Activated T-cell treated with anti-CD3 and anti-CD28 coated beads for 48 hours (primary cell): ENCODE measurements around the gene KCNJ2.

ENCODE experiments used
- DNase-seq: peaks from one replicate; pipeline ENCODE4 v3.0.0-alpha.2; 2020; ENCODE audit warnings: low read depth

Gene KCNJ2

GRCh38 chr17:70159980-70160379 is 9.4 kb upstream of the KCNJ2 start:
- DNase-seq, result no peak

DNA sequence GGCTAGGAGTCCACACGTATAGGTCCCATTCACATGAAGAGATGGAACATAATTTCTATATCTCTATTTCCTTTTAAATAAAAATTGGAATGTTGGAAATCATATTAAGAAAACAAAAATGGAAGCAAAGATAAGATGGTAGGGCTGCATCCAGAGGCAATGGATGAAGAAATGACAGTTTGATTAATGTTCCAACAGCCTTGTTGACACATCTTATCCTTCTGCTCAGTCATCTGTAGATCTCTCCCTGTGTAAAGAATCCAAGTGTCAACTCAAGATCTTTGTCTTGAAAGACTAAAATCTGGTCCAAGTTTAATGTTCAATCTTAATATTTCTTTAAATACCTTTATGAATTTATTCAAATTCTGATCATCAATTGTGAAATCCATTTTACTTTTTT is 7.8 kb upstream of the KCNJ2 start:
- DNase-seq, result no peak

DNA sequence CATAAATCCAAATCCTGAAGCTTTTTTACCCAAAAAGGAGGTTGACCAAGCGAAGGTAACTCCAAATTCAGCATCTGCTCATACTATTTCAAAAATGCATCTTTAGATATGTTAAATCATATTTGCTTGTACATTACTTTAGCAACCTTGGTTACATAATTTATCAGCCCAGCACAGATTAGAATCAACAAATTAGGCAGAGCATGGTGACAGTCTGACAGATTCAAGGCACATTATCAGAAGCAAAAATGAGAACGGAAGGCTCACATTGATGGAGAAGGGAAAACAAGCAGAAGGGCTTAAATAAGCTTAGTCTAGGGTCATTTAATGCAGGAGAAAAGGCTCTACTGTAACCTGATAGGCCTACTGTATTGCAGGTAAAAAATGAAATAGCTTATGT is 3.9 kb upstream of the KCNJ2 start:
- DNase-seq, result no peak

DNA sequence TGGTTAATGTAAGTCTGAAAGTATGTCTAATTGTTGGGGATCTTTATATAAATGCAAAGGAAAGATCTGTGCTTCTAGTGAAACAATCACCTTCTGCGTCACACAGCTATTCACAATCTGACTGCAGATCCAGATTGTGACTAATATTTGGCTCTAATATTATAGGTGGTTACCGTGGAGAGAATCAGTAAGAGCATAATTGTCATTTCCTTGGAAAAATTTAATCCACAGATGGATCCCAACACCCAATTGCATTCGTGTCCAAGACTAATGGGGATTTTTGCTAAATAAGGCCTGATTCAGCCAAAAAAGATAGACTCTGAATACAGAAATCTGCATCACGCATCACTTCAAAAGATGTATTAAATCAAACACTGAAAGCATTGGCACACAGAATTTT is 2.7 kb upstream of the KCNJ2 start:
- no peak for DNase-seq

- DNase-seq, result no peak
These were observed 1.0 kb upstream of the KCNJ2 start for GRCh38 chr17:70168044-70168976.

DNA sequence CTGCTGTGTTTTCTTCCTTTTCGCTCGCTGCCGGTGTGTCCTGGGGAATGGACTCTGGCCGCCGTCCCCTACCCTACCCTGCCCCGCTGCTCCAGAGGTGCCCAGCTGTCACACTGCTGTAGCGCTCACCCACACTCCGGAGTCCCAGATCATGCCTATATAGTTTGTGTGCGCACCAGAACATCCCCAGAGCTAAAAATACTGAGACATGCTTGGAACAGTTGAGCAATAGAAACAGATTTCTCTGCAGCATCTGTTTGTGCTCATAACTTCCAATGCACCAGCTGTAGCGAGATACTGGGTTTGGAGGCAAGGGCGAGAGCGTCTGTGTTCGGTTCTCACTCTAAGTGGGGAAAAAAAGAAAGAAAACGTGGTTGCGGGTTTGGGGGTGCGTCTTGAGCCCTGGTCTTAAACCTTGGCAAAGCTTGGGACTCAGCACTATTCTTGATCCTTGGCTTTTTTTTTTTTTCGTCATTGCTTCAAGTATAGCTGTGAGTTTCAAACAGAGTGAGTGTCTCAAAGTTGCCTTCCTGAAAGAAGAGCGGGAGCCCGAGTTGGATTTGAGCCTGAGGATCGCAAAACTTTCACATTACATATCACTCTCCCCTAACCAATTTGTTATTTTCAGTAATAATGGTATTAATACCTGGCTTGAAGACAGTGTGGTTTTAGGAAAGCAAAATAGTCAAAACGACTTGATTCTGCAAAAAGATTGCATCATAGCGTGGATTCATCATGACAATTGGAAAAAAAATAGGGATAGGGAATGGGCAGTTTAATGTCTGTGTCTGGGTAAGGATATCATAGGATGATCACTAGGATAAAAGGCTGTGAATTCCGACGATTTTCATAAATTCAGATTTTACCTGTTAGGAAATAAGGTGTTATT is 621 bp downstream of the KCNJ2 start:
- DNase-seq, result no peak

- no peak for DNase-seq
These were observed 1.8 kb downstream of the KCNJ2 start for GRCh38 chr17:70171159-70171558.

DNA sequence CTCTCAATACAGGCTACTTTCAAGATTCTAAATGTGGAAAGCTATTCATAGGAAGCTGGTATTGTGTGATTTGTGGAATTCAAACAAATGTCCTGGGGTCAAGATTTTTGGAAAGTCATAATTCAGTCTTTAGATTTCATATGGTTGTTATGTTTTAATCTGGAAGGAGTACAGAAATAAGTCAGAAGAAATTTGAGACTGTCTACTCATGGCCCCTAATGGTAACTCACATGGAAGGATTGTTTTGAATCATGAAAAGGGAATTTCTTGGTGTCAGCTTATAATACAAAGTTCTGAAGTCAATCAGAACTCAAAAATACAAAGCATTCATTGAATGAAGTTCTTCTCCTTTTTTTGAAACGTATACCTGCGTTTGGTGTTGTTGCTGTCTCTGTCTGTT is 3.1 kb downstream of the KCNJ2 start:
- no peak for DNase-seq

DNA sequence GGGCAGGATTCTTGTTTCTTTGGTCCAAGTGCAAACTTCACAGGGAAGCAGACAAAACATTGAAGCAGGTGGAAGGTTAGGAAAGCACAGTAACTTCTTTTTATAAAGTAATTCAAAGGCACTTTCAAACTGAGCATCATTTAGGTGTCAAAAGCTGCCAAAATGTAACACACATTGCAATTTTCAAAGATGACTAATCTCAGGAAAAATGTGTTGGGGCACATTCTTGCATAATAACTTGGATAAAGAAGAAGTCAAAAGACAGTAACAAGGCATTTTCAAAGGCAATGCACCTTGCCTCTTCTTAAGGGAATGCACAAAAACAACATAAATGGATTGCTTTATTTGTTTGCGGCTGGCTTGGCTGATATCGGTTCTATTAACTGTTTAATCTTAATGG is 3.6 kb downstream of the KCNJ2 start:
- no peak for DNase-seq

GRCh38 chr17:70173681-70174080 is 4.3 kb downstream of the KCNJ2 start:
- DNase-seq, result no peak

GRCh38 chr17:70181376-70181775 is 12.0 kb downstream of the KCNJ2 start:
- no peak for DNase-seq

DNA sequence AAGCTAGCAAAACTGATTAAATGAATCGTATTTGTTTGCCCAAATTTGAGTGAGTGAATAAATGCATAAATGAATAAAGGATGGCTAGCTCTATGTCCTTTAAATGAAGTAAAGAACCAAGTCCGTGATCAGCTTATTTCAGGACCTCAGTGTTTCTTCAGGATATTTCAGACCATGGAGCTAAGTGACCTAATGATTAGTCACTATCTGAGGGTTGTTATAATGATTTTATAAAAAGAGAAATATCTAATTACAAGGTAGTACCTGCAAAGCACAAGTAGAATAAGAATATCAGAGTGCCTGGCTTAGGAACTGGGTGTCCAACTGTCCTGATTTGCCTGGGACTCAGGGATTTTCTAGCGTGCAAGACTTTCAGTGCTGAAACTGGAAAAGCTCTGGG is 12.5 kb downstream of the KCNJ2 start:
- no peak for DNase-seq

DNA sequence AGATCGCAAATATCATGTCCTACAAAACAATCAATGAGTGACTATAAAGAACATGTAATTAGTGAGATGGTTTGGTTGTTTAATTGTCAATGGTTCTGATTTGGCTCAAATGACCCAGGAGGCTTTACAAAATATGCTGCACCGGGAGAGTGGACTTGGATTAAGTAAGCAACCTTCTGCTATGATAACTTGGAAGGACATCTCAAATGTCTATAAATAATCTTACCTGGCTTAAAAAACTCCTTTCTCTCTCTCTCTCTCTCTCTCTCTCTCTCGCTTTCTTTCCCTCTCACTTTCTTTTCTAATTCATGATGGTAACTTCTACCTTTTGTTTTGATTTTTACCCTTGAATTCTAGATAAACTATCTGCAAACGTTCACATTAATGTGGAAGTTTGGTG is 14.2 kb downstream of the KCNJ2 start:
- DNase-seq, result no peak

DNA sequence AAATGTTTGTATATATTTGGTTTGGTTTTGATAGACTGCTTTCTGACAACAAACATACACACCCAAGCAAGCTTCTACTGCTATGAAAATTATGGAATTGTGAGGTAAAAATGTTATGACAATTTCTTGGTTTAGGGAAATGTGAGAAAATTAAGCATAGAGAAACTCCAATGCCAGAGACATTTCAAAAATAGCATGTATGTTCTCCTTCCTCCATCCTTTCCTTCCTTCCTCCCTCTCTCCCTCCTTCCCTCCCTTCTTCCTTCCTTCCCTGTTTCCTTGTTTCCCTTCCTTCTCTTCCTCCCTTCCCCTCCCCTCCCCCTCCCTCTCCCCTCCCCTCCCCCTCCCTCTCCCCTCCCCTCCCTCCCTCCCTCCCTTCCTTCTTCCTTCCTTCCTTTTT is 14.9 kb downstream of the KCNJ2 start:
- DNase-seq, result no peak

GRCh38 chr17:70184770-70185169 is 15.4 kb downstream of the KCNJ2 start:
- DNase-seq, result no peak

DNA sequence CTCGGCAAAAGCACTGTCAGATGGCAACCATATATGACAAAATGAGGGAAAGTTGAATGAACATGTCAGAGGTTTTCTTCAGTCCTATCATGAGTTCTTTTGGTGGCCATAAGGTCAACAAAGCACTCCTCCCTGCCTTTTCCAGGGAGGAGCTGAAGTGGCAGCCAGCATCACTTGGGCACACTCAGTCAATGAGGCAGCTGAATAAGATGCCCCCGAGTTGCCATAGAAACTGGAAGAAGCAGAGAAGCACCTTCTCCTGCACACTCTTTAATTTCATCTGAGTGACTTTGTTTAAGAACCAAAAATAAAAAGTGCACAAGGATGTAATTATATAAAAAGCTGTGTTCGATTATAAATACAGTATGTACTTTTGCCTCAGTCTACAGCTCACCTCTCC is 16.0 kb downstream of the KCNJ2 start:
- DNase-seq, result no peak

DNA sequence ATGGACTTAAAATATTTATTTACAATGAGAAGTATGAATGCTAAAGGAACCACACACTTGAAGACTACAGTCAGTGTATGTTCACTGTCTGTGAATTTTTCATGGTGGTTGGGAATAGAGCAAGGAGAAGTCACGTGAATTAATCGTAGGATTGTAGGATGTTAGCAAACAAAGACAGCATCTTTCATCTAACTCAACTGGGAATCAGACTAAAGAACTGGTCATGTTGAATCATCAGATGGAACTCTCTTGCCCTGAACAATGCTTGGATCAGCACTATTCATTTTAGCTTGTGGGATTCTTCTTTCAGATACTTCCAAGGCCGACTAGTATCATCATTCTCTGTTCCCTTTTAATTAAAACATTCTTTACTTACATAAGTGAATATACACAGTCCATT is 18.1 kb downstream of the KCNJ2 start:
- no peak for DNase-seq

GRCh38 chr17:70190959-70191805 is 21.9 kb downstream of the KCNJ2 start:
- DNase-seq, result no peak

DNA sequence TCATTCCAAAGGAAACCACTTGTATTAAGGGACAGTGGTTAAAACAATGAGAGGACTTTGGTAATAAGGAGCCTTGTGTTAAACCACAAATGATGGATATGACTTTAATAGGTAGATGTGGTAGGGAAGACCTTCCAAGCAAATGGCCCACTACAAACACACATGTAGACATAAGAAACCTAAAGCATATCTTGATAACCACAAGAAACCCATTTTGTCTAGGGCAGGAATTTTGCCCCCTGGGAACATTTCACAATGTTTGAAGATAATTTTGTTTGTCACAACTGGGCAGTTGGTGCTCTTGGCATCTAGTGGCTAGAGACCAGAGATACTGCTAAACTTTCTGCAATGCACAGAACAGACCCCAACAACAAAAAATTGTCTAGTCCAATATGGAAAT is 25.8 kb downstream of the KCNJ2 start:
- DNase-seq, result no peak

- DNase-seq, result no peak
These were observed 32.6 kb downstream of the KCNJ2 start for GRCh38 chr17:70201872-70202419.

GRCh38 chr17:70202840-70203239 is 33.5 kb downstream of the KCNJ2 start:
- no peak for DNase-seq

DNA sequence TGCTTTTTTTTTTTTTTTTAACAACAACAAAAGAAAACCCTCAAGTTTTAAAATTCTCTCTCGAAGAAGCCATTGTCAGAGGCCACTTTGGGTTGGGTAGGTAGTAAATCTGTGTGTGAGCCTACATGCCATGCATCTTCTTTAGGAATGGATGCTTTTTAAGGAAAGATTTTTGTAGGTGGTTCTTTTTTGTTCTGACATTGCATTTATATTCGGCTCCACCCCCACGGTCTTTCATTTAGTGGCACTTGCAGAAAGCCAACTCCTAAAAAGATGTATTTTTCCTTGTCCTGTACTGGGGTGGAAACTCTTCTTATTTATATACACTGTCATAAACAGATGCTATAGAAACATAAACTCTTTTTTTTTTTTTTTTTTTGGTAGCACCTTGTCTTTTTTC is 35.1 kb downstream of the KCNJ2 start:
- DNase-seq, result no peak
